ENCODE data around the gene SLC9C2.

DNA sequence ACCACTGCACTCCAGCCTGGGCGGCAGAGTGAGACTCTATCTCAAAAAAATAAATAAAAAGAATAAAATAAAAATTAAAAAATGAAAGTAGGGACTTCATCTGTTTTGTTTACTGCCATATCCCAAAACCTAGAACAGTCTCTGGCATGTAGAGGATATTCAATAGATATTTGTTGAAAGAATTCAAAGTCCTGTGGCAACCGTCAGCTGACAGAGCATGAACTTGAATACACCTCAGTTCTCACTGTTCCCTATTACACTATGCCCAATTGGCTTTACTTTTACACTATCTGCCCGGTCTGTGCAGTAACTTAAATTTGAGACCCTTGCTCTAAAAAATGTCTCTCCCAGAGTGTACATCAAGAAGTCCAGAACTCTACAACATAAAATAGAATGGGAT is 79.5 kb downstream of the SLC9C2 start:
- TF ChIP-seq, protein P1, sequence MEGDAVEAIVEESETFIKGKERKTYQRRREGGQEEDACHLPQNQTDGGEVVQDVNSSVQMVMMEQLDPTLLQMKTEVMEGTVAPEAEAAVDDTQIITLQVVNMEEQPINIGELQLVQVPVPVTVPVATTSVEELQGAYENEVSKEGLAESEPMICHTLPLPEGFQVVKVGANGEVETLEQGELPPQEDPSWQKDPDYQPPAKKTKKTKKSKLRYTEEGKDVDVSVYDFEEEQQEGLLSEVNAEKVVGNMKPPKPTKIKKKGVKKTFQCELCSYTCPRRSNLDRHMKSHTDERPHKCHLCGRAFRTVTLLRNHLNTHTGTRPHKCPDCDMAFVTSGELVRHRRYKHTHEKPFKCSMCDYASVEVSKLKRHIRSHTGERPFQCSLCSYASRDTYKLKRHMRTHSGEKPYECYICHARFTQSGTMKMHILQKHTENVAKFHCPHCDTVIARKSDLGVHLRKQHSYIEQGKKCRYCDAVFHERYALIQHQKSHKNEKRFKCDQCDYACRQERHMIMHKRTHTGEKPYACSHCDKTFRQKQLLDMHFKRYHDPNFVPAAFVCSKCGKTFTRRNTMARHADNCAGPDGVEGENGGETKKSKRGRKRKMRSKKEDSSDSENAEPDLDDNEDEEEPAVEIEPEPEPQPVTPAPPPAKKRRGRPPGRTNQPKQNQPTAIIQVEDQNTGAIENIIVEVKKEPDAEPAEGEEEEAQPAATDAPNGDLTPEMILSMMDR (IDR thresholded peaks at IDR 0.05) = no peak
- no peak for TF ChIP-seq POLR2A (IDR thresholded peaks at IDR 0.05)
- no peak for TF ChIP-seq EP300 (IDR thresholded peaks at IDR 0.05)

All from gastroesophageal sphincter (tissue), 3 donors.